ENCODE results near the gene CNTNAP2. TPM values are rescaled to one million over a fixed set of nuclear protein-coding genes. Genes with fewer than 3 reads are reported as not detected.
A peak's percentile ranks its signal among the peaks of the same experiment; 100 is the strongest.
"Not testable (repeated sequence)": the region's sequence is repeated elsewhere in the genome, so short reads cannot be mapped to it uniquely, and the experiment has no call there.

The CNTNAP2 gene
- total RNA-seq, 2 donors from 2014 or later = 171 to 228 TPM

- Histone ChIP-seq H3K4me1 (ENCODE audit: control insufficient read depth, insufficient read depth, low read length) (no peaks in the 10 kb centered on the region), H3K9me3 (ENCODE audit: control insufficient read depth, low read length) (peaks cover 7% of the 10 kb centered on the region), H3K27ac (ENCODE audit: low read depth, low read length) (no peak overlapping the region), H3K27me3 (ENCODE audit: control insufficient read depth, insufficient read depth, low read length, poor library complexity, severe bottlenecking) (no peaks in the 10 kb centered on the region), H3K9ac (ENCODE audit: extremely low read depth, low read length, poor library complexity, severe bottlenecking) (no peak overlapping the region), H3K4me3 (ENCODE audit: low read length) (no peak overlapping the region), H3K36me3 (ENCODE audit: control insufficient read depth, insufficient read depth, low read length) (no peaks in the 10 kb centered on the region)
- TF ChIP-seq, protein P1, sequence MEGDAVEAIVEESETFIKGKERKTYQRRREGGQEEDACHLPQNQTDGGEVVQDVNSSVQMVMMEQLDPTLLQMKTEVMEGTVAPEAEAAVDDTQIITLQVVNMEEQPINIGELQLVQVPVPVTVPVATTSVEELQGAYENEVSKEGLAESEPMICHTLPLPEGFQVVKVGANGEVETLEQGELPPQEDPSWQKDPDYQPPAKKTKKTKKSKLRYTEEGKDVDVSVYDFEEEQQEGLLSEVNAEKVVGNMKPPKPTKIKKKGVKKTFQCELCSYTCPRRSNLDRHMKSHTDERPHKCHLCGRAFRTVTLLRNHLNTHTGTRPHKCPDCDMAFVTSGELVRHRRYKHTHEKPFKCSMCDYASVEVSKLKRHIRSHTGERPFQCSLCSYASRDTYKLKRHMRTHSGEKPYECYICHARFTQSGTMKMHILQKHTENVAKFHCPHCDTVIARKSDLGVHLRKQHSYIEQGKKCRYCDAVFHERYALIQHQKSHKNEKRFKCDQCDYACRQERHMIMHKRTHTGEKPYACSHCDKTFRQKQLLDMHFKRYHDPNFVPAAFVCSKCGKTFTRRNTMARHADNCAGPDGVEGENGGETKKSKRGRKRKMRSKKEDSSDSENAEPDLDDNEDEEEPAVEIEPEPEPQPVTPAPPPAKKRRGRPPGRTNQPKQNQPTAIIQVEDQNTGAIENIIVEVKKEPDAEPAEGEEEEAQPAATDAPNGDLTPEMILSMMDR (conservative IDR thresholded peaks at IDR 0.05) = no peak
- Mint-ChIP-seq H3K9me3 (peaks cover 7% of the 10 kb centered on the region), H3K4me3 (no peak overlapping the region), H3K27ac (no peak overlapping the region), H3K36me3 (ENCODE audit: low read depth) (peaks cover 2% of the 10 kb centered on the region), H3K4me1 (no peaks in the 10 kb centered on the region), H3K27me3 (ENCODE audit: insufficient read depth) (no peaks in the 10 kb centered on the region)
- no peak for DNase-seq
- 86 to 93% methylated on average over 2 to 10 of the region's 10 CpGs for WGBS, 2 experiments (ENCODE audit: insufficient coverage in 1 of 2, insufficient read length in 1 of 2)
Measured at GRCh38 chr7:148457310-148457921, 2340.8 kb downstream of the CNTNAP2 start.

DNA sequence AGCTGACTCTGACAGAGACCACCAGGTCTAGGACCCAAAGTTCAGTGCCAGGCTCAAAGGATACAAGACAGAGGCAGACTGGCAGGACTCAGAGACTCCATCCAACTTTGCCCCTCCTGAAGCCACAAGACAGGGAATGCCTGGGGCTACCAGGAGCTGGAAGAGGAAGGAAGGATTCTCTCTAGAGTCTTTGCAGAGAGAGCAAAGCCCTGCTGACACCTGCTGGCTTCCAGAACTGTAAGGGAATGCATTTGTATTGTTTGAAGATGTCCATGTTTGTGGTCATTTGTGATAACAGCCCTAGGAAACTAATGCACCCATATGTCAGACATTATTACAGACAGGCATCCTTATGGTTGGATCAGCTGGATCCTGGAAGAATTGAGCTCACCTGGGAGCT, 2341.7 kb downstream of the CNTNAP2 start:
- no peaks in the 10 kb centered on the region for H3K36me3 ChIP-seq (ENCODE audit: control insufficient read depth, insufficient read depth, low read length)
- H3K9ac ChIP-seq (ENCODE audit: extremely low read depth, low read length, poor library complexity, severe bottlenecking) = no peak overlapping the region
- TF ChIP-seq, protein P1 (conservative IDR thresholded peaks at IDR 0.05) = no peak
- no peaks in the 10 kb centered on the region for H3K4me1 Mint-ChIP-seq
- peaks cover 2% of the 10 kb centered on the region for H3K36me3 Mint-ChIP-seq (ENCODE audit: low read depth)
- no peak overlapping the region for H3K4me3 Mint-ChIP-seq
- H3K27ac Mint-ChIP-seq = no peak overlapping the region
- peaks cover 16% of the 10 kb centered on the region for H3K9me3 ChIP-seq (ENCODE audit: control insufficient read depth, low read length)
- no peaks in the 10 kb centered on the region for H3K4me1 ChIP-seq (ENCODE audit: control insufficient read depth, insufficient read depth, low read length)
- no peak overlapping the region for H3K27ac ChIP-seq (ENCODE audit: low read depth, low read length)
- DNase-seq = peak; percentile 42
- H3K4me3 ChIP-seq (ENCODE audit: low read length) = no peak overlapping the region
- peaks cover 14% of the 10 kb centered on the region for H3K9me3 Mint-ChIP-seq
- H3K27me3 ChIP-seq (ENCODE audit: control insufficient read depth, insufficient read depth, low read length, poor library complexity, severe bottlenecking) = no peaks in the 10 kb centered on the region
- no peaks in the 10 kb centered on the region for H3K27me3 Mint-ChIP-seq (ENCODE audit: insufficient read depth)

GRCh38 chr7:148461392-148462179, 2345.0 kb downstream of the CNTNAP2 start:
- Histone ChIP-seq H3K27me3 (ENCODE audit: control insufficient read depth, insufficient read depth, low read length, poor library complexity, severe bottlenecking) (no peaks in the 10 kb centered on the region), H3K4me1 (ENCODE audit: control insufficient read depth, insufficient read depth, low read length) (no peaks in the 10 kb centered on the region), H3K36me3 (ENCODE audit: control insufficient read depth, insufficient read depth, low read length) (no peaks in the 10 kb centered on the region), H3K27ac (ENCODE audit: low read depth, low read length) (no peak overlapping the region), H3K9me3 (ENCODE audit: control insufficient read depth, low read length) (peaks cover 19% of the 10 kb centered on the region), H3K4me3 (ENCODE audit: low read length) (peak overlapping the region; percentile 30), H3K9ac (ENCODE audit: extremely low read depth, low read length, poor library complexity, severe bottlenecking) (no peak overlapping the region)
- peak; percentile 16 for DNase-seq
- TF ChIP-seq, protein P1 (conservative IDR thresholded peaks at IDR 0.05) = no peak
- Mint-ChIP-seq H3K9me3 (peaks cover 16% of the 10 kb centered on the region), H3K4me3 (no peak overlapping the region), H3K4me1 (no peaks in the 10 kb centered on the region), H3K36me3 (ENCODE audit: low read depth) (peaks cover 2% of the 10 kb centered on the region), H3K27ac (no peak overlapping the region), H3K27me3 (ENCODE audit: insufficient read depth) (no peaks in the 10 kb centered on the region)
- WGBS, 2 experiments (ENCODE audit: insufficient coverage in 1 of 2, insufficient read length in 1 of 2) = 81 to 96% methylated on average over 4 of the region's 4 CpGs

- H3K4me3 ChIP-seq (ENCODE audit: low read length) = peak overlapping the region; percentile 47
- H3K9ac ChIP-seq (ENCODE audit: extremely low read depth, low read length, poor library complexity, severe bottlenecking); H3K4me3 Mint-ChIP-seq; H3K4me1 ChIP-seq (ENCODE audit: control insufficient read depth, insufficient read depth, low read length); H3K27ac ChIP-seq (ENCODE audit: low read depth, low read length); H3K27ac Mint-ChIP-seq; H3K36me3 Mint-ChIP-seq (ENCODE audit: low read depth); H3K36me3 ChIP-seq (ENCODE audit: control insufficient read depth, insufficient read depth, low read length); H3K27me3 Mint-ChIP-seq (ENCODE audit: insufficient read depth); H3K4me1 Mint-ChIP-seq; H3K27me3 ChIP-seq (ENCODE audit: control insufficient read depth, insufficient read depth, low read length, poor library complexity, severe bottlenecking): not testable (repeated sequence)
- peaks cover 19% of the 10 kb centered on the region for H3K9me3 ChIP-seq (ENCODE audit: control insufficient read depth, low read length)
- WGBS, 2 experiments (ENCODE audit: insufficient coverage in 1 of 2, insufficient read length in 1 of 2) = 96% methylated on average over 4 to 9 of the region's 9 CpGs
- peak; percentile 14 for DNase-seq
- peaks cover 16% of the 10 kb centered on the region for H3K9me3 Mint-ChIP-seq
Measured at GRCh38 chr7:148462774-148463173, 2346.2 kb downstream of the CNTNAP2 start.
